Amniotic epithelial cell (primary cell): ENCODE data around the gene LKAAEAR1.
"Not testable (repeated sequence)": the region's sequence is repeated elsewhere in the genome, so short reads cannot be mapped to it uniquely, and the experiment has no call there.

ENCODE experiments used
- DNase-seq: peaks from one replicate; pipeline ENCODE4 v3.0.0-alpha.2; 2010; ENCODE audit warnings: low read depth

LKAAEAR1 gene

GRCh38 chr20:64098471-64099013, 14.3 kb upstream of the LKAAEAR1 start:
- DNase-seq, result no peak

DNA sequence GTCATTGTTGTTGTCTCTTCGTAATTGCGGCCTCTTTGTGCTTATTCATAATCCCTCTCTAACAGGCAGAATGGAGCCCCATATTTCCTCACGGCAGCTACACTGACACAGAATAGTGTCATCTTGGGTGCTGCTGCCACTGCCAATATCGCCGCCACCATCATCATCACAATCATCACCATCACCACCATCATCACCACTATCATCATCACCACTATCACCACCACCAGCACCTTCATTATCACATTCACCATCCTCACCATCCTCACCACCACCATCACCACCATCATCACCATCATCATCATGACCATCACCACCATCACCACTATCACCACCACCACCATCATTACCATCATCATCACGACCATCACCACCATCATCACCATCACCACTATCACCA, 12.3 kb upstream of the LKAAEAR1 start:
- DNase-seq, result no peak

GRCh38 chr20:64095927-64096326, 11.7 kb upstream of the LKAAEAR1 start:
- DNase-seq, result no peak

GRCh38 chr20:64095455-64095854, 11.3 kb upstream of the LKAAEAR1 start:
- no peak for DNase-seq

- DNase-seq, result no peak
Measured at GRCh38 chr20:64093013-64093503, 8.9 kb upstream of the LKAAEAR1 start.

GRCh38 chr20:64092258-64093012, 8.2 kb upstream of the LKAAEAR1 start:
- no peak for DNase-seq

- no peak for DNase-seq
Measured at GRCh38 chr20:64091770-64092169, 7.6 kb upstream of the LKAAEAR1 start.

GRCh38 chr20:64091340-64091739, 7.1 kb upstream of the LKAAEAR1 start:
- no peak for DNase-seq

DNA sequence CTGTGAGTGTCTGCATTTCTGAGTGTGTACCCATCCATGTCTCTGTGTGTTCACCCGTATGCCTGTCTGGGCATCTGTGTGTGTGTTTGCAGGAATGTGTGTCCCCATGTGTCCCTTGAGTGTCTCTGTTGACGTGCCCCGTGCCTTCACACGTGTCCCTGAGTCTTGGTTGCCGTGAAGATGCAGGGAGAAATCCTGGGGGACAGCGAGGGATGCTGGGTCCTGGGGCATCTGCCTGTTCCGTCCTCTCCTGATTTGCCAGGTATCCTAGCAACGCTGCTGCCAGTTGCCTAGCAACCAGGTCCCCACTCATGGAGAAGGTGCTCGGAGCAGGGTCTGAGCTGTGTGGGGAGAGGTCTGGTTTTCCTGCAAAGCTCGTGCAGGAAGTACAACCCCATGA, 6.0 kb upstream of the LKAAEAR1 start:
- no peak for DNase-seq

DNA sequence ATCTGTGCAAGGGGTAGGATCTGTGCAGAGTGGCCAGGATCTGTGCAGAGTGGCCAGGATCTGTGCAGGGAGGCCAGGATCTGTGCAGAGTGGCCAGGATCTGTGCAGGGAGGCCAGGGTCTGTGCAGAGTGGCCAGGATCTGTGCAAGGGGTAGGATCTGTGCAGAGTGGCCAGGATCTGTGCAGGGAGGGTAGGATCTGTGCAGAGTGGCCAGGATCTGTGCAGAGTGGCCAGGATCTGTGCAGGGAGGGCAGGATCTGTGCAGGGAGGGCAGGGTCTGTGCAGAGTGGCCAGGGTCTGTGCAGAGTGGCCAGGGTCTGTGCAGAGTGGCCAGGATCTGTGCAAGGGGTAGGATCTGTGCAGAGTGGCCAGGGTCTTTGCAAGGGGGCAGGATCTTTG, 4.4 kb upstream of the LKAAEAR1 start:
- DNase-seq, result not testable (repeated sequence)

DNA sequence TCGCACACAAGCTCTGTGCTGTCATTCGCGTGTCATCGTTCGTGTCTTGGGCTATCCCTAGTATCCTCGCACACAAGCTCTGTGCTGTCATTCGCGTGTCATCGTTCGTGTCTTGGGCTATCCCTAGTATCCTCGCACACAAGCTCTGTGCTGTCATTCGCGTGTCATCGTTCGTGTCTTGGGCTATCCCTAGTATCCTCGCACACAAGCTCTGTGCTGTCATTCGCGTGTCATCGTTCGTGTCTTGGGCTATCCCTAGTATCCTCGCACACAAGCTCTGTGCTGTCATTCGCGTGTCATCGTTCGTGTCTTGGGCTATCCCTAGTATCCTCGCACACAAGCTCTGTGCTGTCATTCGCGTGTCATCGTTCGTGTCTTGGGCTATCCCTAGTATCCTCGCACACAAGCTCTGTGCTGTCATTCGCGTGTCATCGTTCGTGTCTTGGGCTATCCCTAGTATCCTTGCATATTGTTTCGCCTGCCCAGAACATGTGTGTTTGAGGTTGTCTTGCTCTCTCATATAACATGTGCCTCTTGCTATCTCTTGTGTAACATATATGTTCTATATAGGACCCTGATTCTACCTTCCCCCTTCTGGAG, 3.1 kb upstream of the LKAAEAR1 start:
- not testable (repeated sequence) for DNase-seq

GRCh38 chr20:64086801-64087200, 2.6 kb upstream of the LKAAEAR1 start:
- DNase-seq, result no peak

GRCh38 chr20:64084685-64085152, 521 bp upstream of the LKAAEAR1 start:
- DNase-seq, result no peak

DNA sequence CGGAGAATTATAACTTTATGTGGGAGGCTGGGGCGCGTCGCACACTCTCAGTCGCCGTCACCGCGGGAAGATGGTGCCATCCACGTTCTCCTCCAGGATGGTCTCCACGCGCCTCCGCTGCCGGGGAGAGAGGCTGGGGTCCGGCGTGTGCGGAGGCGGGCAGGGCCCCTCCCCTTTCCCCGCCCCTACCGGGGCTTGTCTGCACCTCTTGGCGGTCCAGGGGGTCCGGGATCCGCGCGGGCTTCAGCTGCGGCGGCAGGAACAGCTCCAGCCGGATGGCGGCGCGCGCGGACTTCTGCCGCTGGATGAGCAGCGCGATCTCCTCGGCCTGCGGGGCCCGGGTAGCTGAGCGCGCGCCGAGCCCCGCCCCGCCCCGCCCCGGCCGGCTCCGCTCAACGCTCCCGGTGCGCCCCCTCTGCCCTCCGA, 807 bp downstream of the LKAAEAR1 start:
- DNase-seq, result peak; percentile 52

GRCh38 chr20:64082820-64083377, 1.3 kb downstream of the LKAAEAR1 start:
- no peak for DNase-seq

- no peak for DNase-seq
Measured at GRCh38 chr20:64082126-64082731, 2.0 kb downstream of the LKAAEAR1 start.

DNA sequence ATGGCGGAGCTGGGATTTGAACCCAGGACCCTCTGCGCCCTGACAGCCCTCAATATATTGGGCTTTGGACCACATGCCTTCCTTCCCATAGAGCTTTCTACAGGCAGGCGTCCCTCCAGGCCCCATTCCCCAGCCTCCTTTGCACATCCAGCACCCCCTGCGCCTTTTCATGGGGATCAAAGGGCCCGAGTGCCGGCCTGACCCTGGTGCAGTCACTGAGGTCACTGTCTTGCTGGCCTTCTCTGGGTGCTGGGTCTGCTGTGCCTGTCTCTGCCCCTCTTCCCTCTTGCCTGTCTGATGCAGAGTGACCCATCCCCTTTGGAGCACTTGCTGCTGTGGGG, 2.6 kb downstream of the LKAAEAR1 start:
- no peak for DNase-seq

DNA sequence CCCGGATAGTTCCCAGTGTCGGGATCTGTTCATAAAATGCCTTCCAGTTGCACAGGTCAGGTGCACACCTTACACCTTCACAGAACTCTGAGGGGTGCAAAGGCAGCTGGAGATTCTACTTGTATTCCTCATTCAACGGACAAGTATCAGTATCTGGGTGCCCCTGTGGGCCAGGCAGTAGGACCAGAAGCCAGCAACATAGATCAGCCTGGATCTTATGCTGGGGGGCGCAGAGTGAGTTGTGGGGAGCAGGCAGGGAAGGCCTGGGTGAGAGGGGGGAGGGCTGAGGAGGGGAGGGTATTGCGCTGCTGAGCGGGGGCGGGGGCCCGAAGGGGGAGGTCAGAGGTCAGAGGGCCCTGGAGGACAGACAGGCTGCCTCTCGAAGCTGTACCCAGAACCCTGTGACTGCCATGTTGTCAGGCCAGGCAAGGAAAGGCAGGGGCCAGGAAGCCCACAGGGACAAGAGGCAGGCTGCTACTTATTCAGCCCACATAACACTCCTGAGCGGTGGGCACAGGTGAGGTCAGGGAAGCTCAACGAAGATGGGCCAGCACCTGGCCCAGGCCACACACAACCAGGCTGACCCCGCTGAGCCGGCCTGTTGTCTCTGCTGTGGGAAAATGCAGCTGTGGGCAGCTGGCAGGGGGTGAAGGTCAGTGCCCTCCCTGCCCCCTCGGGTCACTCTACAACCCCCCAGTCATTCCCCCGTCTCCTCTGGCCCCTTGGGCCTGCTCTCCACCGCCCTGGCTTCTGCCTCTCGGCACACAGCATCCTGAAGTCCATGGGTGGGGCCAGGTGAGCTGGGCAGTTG, 3.2 kb downstream of the LKAAEAR1 start:
- no peak for DNase-seq

DNA sequence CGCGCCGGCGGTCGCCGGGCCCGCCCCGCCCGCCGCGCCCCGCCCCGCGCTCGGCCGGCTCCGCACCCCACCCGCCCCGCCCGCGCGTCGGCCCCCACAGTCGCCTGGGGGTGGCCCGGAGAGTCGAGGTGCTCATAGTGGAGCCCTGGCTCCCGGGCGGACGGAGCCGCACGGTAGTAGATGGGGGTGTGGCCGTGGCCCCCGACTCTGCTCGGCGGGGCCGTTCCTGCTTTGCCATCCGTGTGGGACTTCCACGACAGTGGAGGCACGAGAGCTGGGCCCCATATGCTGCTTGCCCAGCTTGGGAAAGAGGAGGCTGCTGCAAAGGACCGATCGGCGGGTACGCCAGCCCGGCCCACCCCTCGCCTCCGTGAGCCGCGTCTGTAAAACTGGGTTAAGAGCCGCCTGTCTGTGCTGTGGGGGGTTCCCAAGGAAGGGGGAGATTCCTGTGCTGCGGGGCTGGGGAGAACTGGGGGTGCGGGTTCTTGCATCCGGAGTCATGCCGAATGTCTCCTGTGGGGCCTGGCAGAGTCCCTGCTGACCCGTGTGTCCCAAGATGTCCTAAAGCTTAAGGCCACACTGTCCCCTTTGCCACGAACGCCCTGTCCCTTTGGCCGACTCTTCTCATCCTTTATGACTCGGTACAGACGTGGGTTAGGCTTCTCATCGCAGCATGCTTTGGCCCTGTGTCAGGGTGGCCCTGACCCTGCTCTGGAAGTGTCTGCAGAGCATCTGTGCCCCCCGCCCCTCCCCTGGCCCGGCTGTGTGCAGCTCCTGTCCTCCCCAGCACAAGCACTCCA, 4.0 kb downstream of the LKAAEAR1 start, which contains the start of gene OPRL1:
TSS of gene OPRL1 (plus strand) at position 70 of the 800 bp plus-strand sequence. CDS start 12,639 bp downstream, outside the sequence.
- DNase-seq, result no peak

DNA sequence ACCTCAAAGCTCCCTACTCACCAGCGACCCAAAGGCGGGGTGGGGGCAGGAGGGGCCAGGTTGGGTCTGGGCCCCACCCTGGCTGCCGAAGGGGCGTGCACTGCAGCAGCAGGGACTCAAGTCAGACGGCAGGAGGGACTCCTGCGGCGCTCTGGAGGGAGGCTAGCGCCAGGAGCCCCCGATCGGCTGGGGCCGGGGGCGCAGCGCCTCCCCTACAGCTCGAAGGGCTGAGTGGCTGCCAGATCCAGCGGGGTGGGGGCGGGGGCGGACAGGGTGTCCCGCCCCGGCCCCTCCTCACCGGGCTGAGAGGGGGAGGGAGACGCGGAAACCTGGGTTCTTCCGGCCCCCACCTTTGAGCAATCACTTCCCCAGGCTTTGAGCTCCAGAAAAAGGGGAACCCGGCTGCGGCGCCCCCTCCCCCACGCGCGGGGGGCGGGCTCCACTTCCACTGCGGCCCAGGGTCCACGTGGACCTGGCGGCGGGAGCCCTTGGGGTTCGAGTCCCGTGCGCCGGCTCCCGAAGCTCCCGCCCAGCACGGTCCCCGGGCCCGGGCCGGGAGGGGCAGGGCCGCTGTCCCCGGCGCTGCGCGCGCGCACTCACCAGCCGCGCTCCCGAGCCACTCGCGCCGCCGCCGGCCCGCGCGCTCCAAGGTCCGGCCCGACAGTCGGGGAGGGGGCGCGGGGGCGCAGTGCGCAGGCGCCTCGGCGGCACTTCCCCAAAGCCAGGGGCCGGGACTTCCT, 4.8 kb downstream of the LKAAEAR1 start, which contains the start of gene RGS19:
TSS of gene RGS19 (minus strand) at position 246 of the 740 bp plus-strand sequence. CDS start 2,632 bp downstream, outside the sequence.
- DNase-seq, result peak; percentile 25
